SK-N-SH treated with all-trans-retinoic acid at 6 μM for 48 hours (cell line): Measurements from ENCODE around the gene CCDC187.

ENCODE experiments used
- ARNTL ChIP-seq: fragments of 450-650 bp; formaldehyde crosslinking; IDR thresholded peaks from 2 replicates; pipeline ENCODE4 v1.5.0; 2020; ENCODE audit warnings: low read depth, mild to moderate bottlenecking, moderate library complexity, borderline replicate concordance
- CREB5 ChIP-seq: fragments of 250-450 bp; sonication (Bioruptor Pico); IDR thresholded peaks from 2 replicates; pipeline ENCODE4 v1.5.1; 2020; ENCODE audit warnings: low read depth, mild to moderate bottlenecking, moderate library complexity
- CSDC2 ChIP-seq: fragments of 250-450 bp; sonication (Bioruptor Pico); IDR thresholded peaks from 2 replicates; pipeline ENCODE4 v1.5.0; 2020; ENCODE audit warnings: mild to moderate bottlenecking, moderate library complexity
- CSRNP3 ChIP-seq: fragments of 250-450 bp; sonication (Bioruptor Pico); IDR thresholded peaks from 2 replicates; pipeline ENCODE4 v1.5.1; 2021; ENCODE audit warnings: mild to moderate bottlenecking, moderate library complexity
- RARB ChIP-seq: fragments of 250-450 bp; sonication (Bioruptor Pico); IDR thresholded peaks from 2 replicates; pipeline ENCODE4 v1.8.0; 2021; ENCODE audit warnings: mild to moderate bottlenecking, moderate library complexity
- TSHZ2 ChIP-seq: fragments of 250-450 bp; sonication (Bioruptor Pico); IDR thresholded peaks from 2 replicates; pipeline ENCODE4 v1.5.0; 2020; ENCODE audit warnings: mild to moderate bottlenecking, moderate library complexity
- ZFP30 ChIP-seq: fragments of 450-650 bp; formaldehyde crosslinking; IDR thresholded peaks from 2 replicates; pipeline ENCODE4 v1.5.0; 2022; ENCODE audit warnings: mild to moderate bottlenecking, moderate library complexity
- ZNF565 ChIP-seq: fragments of 450-650 bp; formaldehyde crosslinking; conservative IDR thresholded peaks from 2 replicates; pipeline ENCODE4 v1.5.0; 2020; ENCODE audit warnings: low read depth, mild to moderate bottlenecking, moderate library complexity
- ZNF8 ChIP-seq: fragments of 450-650 bp; formaldehyde crosslinking; IDR thresholded peaks from 2 replicates; pipeline ENCODE4 v1.5.0; 2020; ENCODE audit warnings: mild to moderate bottlenecking, moderate library complexity

- no peak for TF ChIP-seq CSRNP3 (CRISPR knock-in tag)
- no peak for TF ChIP-seq TSHZ2 (CRISPR knock-in tag)
- TF ChIP-seq RARB, result no peak
- no peak for TF ChIP-seq CREB5 (CRISPR knock-in tag)
- TF ChIP-seq ARNTL (CRISPR knock-in tag), result no peak
- no peak for TF ChIP-seq ZNF565 (CRISPR knock-in tag)
- TF ChIP-seq ZFP30 (CRISPR knock-in tag), result no peak
- no peak for TF ChIP-seq ZNF8 (CRISPR knock-in tag)
- no peak for TF ChIP-seq CSDC2 (CRISPR knock-in tag)
Measured at GRCh38 chr9:136212345-136212950, 91.4 kb downstream of the CCDC187 start.
